ENCODE data around the gene TIMM22.

Gene TIMM22

DNA sequence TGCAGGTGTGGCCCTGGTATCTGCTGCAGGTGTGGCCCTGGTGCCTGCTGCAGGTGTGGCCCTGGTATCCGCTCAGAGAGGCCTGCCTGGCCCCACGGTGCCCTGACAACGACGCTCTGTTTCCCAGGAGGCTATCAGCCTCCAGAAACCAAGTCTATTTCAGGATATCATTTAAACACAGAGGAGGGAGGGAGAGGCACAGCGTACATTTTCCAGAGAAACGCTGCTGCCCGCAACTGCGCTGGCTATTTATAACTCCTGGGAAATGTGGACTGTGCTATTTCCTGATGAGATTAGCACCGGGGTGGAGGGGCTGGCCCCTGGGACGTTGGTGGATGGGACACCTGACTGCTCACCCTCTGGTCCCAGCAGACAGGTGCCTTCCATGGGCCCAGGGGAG, 22.5 kb downstream of the TIMM22 start:
- no peak for DNase-seq (ENCODE audit: low read depth in 2 of 2)

DNA sequence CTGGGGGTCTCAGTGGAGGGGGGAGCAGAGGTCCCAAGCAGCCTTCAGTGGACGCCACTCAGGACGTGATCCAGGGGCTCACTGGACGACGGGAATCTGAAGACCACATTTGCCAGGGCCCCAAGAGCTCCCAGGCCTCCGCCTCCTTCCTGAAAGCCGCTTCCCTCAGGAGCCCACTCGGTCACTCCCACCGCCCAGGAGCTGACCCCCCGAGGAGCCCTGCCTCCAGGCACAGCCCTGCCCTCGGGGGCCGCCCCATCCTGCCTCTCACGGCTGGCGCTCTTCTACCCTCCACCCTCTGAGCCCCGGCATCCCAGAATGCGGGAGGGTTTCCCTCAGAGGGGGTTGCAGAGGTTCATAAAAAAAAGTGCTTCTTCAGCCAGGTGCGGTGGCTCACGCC, 24.2 kb downstream of the TIMM22 start:
- no peak for DNase-seq (ENCODE audit: low read depth in 2 of 2)

DNA sequence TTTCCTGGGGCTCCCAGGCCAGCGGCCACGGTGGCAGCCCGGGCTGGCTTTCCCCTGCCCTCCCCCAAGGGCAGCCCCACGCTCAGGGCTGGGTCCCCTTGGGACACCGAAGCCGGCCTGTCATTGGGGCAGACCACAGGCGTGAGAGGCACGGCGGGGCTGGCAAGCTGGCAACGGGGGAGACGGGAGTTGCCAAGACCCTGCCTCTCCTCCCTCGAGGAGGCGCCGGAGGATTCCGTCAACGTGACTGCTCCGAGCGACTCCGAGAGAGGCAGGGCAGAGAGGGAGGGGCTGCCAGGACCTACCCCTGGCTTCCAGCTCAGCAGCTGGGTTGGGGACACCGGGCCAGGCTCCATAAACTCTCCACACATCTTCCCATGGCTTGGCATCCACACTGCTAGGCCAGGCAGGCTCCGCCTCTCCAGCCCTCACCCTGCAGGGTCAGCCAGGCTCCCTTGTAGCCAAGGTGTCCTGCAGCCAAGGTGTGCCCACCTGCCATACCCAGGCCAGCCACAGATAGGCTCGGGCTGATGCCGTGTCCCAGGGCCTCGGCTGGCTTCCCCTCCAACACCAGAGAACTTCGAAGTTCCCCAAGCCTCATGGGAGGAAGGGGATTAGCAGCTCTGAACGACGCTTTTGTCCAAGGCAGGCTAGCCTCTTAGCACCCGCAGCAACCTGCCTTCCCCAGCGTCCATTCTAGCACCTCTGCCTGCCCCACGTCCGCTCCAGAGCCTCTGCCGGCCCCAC, 25.5 kb downstream of the TIMM22 start:
- DNase-seq (ENCODE audit: low read depth in 2 of 2) = no peak

DNA sequence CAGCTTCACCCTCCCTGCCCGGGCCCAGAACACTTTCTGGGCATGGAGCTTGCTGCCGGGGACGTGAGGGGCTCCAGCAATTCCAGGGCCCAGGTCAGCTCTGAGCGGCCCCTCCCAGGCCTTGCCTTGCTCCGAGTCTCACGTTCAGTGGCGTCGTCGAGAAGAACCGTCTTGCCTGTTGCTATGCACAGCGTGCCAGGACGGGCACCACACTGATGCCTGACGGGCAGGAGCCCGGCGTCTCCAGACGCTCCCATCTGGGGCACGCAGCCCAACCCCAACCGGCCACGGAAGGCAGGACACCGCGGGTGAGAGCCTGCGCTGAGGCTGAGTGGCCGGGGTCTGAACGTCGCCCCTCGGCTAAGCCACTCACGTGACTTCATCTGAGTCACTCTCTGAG, 27.1 kb downstream of the TIMM22 start:
- no peak for DNase-seq (ENCODE audit: low read depth in 2 of 2)

DNA sequence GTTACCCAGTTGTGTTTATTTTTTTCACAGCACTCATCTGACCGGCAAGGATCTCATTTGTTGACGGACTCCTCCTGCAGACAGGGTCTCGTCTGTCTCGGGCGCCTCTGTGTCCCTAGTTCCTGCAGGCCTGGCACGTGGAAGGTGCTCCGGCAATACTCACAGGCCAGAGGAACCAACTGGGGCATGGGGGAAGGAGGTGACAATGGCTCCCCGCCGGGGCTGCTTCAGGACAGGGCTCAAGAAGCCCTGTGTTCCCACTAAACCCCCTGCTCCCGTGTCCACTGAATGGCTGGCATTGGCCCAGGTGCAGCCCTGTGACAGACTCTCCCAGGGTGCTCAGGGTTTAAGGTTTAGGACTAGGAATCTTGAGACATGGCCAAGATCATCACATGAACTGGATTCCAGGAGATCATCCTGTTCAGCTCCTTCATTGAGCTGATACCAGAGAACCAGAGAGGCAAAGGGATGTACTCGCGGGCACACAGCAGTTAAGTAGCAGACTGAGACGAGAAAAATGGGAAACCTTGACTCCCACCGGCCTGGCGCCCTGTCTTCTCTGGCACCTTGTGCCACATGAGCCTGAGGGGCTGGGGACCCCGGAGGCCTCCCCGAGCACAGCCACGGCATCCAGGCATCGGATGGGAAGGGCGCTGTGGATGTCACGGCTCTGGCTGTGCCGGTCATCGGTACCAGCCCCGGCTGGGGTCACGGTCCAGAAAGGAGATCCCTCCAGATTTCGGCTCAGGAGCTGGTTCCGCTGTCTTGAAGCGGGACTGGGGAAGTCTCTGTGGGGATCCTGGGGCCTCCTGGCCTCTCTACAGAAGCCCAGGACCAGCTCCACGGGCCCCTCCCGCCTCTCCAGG, 29.0 kb downstream of the TIMM22 start:
- no peak for DNase-seq (ENCODE audit: low read depth in 2 of 2)

DNA sequence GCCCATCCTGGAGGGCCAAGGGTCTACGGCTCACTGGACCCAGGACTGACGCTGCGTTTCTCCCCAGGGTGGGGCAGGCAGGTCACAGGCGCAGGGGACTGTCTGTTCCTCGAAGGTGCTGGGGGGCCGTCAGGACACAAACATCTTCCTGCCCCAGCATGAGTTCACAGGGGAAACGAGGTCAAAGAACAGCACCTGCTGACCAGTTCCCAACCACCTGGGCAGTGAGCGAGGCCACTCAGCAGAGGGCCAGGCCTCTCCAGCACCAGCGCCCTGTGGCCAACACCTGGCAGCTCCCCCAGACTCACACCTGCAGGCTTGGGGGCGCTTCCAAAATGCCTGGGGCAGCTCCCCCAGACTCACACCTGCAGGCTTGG, 29.7 kb downstream of the TIMM22 start:
- DNase-seq (ENCODE audit: low read depth in 2 of 2) = no peak

DNA sequence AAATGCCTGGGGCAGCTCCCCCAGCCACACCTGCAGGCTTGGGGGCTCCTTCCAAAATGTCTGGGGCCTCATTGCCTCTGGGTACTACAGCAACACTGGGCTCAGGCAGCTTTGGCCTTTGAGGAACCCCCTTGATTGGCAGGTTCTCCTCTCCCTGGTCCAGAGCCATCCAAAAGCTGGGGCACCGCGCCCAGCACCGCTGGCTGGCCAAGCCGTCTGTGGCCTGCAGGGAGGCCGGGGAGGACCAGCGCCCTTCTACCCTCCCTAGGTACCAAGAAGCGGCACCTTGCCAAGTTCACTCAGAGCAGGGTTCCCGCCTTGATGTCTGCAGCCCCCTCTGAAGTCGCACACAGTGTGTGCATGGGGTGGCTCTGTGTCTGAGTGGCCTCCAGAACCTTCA, 30.1 kb downstream of the TIMM22 start:
- DNase-seq (ENCODE audit: low read depth in 2 of 2) = no peak

DNA sequence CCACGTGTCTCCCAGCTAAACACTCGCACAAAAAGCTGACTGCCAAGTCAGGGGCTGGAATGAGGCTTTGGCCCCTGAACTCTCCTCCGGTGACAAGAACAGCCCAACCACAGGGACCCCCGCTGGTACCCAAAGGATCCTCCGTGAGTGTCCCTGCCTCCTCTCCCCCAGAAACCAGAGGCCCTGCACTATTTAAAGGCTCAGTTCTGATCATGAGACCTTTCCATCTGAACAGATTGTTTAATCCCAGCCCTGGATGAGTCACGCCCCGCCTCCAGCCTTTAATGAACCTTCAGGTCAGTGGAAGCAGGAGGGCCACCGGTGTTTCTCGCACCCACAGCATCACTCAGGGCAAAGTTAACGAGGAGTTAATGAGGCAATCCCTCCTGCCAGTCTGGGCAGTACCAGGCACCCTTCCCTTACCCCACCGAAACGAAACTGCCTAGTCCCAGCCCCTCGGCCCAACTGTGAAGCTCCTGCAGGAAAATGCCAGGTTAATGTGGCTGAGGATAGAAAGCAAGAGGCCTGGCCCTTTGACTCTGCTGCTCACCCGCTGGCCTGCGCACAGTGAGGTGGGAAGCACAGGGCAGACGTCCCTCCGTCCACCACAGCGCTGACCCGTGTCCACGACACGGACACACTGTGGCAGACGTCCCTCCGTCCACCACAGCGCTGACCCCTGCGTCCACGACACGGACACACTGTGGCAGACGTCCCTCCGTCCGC, 32.4 kb downstream of the TIMM22 start:
- DNase-seq (ENCODE audit: low read depth in 2 of 2) = no peak

DNA sequence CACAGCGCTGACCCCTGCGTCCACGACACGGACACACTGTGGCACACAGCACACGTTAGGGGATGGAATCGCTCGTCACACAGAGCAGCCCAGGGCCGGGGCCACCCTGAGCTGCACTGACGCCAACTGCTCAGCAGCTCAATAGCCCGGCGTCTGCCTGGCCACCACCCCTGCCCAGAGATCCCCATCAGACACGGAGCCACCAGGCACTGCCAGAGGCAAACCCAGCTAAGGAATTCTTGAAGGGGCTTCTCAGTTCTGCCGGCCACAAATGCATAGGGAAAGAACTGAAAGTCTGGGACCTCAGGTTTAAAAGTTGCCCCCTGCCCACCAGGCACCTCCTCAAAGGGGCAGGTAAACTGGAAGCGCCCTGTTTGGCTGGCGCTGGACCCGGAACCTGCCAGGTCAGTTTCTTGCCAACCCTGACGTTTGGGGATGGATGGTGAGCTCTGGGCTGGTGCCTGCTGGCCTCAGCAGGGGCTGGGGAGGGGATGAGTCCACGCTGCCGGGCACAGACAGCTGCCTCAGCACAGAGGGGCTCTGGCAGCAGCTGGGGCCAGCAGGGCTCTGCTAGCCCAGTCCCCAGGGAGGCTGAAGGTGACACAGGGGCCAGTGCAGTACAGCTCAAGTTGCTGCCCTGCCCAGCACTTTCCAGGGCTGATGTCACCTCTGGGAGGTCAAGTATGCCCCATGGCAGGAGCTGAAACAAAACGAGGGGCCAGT, 33.2 kb downstream of the TIMM22 start:
- no peak for DNase-seq (ENCODE audit: low read depth in 2 of 2)

DNA sequence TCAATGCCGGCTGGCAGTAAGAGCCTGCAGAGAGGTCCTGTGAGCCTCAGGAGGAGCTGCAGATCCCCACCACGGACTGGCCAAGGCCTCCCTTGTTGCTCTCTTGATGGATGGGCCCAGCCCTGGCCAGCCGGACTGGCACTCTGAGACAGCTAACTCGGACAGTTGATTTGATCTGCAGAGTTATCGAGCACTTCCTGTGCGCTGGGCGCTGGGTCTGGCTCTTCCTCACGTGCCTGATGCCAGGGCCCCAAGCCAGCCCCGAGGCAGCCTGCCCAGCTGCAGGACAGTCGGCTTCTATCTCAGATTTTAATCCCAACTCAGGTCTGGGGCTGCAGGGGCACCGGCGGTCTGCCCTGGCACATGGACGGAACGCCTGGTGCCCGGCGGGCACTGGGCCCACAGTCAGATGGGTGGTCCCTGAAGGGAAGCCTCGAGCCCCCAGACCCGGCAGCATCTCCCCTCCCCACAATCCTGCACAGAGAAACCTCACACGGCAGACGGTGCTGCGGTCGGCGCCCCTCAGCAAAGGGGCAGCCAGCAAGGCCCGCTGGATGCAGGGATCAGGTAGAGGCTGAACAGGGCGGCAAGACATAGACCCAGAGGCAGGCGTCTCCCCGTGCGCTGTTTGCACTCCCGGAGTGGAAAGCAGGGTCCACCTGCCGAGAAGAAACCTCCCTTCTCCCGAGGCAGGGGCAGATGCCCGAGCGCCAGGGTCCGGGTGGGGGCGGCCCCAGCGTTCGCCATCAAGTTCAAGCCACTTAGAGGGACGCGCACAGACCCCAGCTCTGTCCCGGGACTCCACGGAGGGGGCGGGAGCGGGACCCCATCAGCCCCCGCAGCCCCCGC, 34.0 kb downstream of the TIMM22 start:
- DNase-seq (ENCODE audit: low read depth in 2 of 2) = no peak

DNA sequence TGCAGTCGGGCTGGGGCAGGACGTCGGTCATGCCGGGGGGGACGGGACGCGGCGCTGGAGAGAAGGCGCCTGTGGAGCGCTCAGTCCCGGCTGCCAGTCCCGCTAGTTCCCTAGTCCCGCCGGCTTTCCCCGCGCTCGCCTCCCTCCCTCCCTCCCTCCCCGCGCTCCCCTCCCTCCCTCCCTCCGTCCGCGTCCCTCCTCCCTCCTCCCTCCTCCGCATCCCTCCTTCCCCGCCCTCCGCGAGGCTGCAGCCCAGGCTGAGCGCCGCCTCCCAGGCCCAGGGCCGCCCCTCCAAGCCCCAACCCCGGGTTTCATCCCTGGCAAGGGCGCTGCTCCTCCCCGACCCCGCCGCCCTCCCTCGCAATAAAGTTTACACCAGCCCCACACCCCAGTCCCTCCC, 34.8 kb downstream of the TIMM22 start:
- no peak for DNase-seq (ENCODE audit: low read depth in 2 of 2)

DNA sequence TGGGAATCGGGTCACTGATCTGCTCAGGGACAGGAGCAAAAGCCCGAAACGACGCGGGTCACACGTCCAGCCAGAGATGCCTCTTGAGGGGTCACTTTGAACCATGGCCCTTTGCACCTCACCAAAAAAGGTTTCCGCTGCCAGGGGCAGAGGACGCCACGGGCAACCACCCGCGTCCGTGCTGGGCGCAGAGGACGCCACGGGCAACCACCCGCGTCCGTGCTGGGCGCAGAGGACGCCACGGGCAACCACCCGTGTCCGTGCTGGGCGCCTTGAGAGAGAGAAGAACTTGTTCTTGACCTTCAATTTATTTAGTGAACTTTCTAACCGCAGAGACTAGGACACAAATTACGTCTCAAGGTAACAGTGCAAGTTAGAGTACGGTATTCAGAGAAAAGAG, 35.5 kb downstream of the TIMM22 start:
- no peak for DNase-seq (ENCODE audit: low read depth in 2 of 2)

DNA sequence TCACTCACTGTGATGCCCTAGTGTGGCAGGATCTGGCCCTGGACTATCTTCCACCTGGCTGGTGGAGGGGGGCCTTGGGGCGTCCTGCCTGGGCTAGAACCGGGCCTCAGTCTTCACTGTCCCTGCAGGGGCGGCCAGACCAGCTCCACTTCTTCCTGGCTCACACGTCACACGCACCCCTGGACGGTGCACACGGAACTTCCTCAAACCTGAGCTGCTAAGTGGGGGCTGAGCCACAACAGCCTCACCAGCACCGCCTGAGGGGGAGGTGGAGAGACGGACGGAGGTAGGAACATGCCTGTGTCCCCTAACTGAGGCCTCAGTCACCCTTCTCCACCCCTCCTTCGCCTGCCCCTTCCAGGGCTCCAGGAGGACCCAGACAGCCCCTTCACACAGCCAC, 36.6 kb downstream of the TIMM22 start:
- no peak for DNase-seq (ENCODE audit: low read depth in 2 of 2)

DNA sequence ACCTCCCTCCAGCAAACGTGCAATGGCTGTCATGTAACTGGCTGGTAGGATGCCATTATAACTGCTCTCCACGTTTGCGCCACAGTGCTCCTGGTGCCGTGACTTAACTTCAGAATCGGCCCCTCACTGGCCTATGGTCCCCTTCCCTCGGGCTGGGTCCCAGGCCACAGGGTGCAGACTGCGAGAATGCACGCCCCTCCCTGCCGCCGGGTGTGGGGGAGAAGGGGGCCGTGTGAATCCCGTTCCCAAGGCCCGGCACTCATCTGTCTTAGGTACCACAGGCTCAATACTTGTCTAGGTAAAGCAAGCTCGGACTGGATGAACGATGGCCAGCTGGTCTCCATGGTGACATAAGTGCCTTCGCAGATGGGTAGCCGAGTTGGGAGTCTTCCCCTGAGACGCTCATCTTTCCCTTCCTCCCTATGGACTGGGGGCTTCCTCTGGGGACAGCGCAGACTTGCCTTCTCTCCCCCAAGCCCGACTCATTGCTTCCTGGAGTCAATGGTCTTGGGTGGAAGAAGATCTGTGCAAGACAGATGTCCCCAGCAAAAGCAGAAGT, 37.8 kb downstream of the TIMM22 start:
- no peak for DNase-seq (ENCODE audit: low read depth in 2 of 2)

DNA sequence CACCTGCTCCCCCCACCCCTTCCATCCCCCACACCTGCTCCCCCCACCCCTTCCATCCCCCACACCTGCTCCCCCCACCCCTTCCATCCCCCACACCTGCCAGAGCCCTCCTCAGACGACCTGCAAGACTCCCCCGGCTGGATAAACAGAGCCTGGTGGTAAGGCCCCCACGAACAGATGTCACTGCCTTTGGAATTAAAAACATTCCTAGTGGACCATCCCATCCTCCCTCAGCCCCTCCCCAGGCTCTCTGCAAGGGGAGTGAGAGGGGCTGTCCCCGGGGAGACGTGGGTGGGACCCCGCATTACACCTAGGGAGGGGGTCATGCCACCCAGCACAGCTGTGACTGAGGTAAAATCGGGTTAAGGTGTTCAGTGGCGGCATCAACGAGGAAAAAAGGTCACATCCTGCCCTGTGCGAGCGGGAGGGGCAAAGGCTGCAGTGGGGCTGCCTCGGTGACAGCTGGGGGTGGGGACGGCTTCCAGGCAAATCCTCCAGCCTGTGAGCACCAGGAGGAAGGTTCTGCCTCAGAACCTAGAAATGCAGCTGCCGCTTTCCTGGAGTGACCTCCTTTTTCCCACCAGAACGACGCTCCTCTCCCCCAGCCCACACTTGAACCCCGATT, 38.7 kb downstream of the TIMM22 start:
- no peak for DNase-seq (ENCODE audit: low read depth in 2 of 2)

DNA sequence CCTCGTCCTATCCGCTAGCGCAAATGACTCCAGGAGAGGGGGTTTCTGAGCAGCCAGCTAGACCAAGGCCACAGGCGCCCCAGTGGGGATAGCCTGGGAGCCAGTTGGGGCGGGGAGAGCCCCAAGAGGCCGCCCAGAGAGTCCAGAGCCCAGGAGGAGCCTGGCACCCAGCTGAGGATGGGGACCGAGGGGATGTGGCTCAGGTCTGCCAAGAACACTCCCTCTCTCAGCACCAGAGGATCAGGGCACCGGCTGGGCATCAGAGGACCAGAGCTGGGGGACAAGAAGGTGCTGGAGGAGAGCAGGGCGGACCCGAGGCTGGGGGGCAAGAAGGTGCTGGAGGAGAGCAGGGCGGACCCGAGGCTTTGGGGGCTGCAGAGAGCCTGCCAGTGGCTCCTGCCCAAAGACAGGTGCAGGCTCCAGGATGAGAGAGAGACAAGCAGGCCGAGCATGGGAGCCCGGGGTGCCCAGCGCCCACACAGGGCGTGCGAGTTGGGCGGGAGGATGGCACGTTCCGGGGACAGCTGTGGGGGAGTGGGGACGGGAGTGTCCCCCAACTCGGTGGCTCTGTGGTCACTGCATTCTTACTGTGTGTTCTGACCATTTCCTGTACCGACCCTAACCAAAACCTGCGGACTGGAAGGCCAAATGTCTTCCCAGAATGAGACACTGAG, 39.4 kb downstream of the TIMM22 start:
- DNase-seq (ENCODE audit: low read depth in 2 of 2) = no peak

DNA sequence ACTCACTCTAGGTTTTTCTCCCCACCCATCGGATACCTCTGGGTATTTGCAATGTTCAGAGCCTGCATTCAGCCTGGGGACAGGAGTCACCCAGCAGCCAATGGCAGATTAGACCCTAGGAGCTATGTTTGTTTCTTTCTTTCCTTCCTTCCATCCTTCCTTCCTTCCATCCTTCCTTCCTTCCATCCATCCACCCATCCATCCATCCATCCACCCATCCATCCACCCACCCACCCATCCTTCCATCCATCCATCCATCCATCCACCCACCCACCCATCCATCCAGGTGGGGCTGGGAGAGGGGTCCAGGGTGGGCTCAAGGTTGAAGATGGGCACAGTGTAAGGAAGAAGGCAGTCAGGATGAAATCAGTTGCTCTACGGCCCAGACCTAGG, 39.9 kb downstream of the TIMM22 start:
- DNase-seq (ENCODE audit: low read depth in 2 of 2) = no peak

DNA sequence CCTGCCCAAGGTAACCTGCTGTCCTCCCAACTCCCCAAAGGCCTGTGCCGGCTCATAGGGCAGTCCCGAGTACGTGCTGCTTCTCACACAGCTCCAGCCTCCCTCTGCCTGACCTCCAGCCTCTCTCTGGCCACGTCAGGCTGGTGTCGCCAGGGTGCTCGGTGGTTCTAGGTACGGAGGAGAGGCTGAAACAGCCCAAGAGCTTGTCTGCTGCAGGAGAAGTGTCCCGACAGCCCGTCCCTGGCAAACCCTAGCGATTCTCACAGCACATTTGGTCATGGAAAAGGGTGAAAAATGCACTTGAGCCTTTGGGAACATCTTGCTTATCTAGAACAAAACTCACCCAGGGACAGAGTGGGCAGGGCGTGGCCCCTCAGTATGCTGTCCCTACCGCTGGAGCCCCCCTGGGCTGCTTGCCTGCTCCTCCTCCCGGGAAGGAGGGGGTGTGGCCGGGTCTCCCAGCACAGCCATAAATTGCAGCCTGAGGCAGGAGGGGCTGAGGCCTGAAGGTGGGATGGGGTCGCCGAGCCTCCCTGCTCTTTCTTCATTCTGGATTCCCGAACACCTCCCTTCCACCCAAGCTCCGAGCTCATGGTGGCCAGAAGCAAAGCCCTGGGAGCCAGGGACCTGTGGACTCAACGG, 40.4 kb downstream of the TIMM22 start:
- no peak for DNase-seq (ENCODE audit: low read depth in 2 of 2)

DNA sequence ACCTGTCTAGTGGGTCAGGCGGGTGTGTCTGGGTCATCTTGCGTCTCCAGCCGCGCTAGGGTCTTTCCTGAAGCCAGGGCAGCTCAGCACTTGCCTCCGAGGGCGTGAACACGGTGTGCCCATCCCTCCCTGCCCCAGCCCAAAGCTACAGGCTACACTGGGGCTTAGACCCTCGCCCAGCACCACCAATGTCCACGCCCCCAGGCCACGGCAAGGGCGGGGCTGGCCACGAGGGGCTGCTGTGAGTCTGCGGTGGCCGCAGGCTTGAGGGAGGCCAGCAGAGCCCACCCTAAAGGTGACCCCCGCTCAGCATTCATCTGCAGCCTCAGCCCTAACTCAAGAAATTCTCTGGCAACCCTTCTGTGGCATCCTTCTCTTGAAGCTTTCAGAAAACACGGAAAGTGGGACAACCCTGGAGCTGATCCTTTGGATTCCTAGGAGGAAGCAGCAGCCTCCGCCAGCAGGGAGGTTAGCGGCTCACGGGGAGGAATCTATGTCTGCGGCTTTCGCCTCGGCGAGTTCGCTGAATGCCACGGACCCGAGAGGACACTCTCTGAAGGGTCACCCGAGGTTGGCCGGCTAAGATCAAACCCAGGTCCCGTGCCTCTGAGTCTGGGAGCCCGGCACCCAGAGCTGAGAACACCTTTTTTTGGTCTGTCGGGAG, 41.7 kb downstream of the TIMM22 start:
- DNase-seq (ENCODE audit: low read depth in 2 of 2) = no peak

All from stimulated activated CD8-positive, alpha-beta memory T cell treated with anti-CD3 and anti-CD28 coated beads, Interleukin-15, amount 100 ng/mL, for 4 hours (primary cell).